ES-I3 (cell line): Measurements from ENCODE around the gene ASTN1.

Experiments used
- H3K36me3 ChIP-seq: 2 replicates; pipeline ENCODE4 v1.6.1; 2013; ENCODE audit warnings: mild to moderate bottlenecking, low read length, control low read depth, moderate library complexity; ENCODE audit not compliant: insufficient read depth
- H3K4me1 ChIP-seq: 2 replicates; pipeline ENCODE4 v1.6.1; 2013; ENCODE audit warnings: mild to moderate bottlenecking, control low read depth, low read length; ENCODE audit not compliant: insufficient read depth
- H3K9ac ChIP-seq: 2 replicates; pipeline ENCODE4 v1.6.1; 2013; ENCODE audit warnings: low read depth, mild to moderate bottlenecking, low read length, moderate library complexity
- H3K9me3 ChIP-seq: 2 replicates; pipeline ENCODE4 v1.6.1; 2013; ENCODE audit warnings: mild to moderate bottlenecking, low read length, moderate library complexity; ENCODE audit not compliant: control insufficient read depth, insufficient read depth

The ASTN1 gene

GRCh38 chr1:176993587-176993986 lies 170.9 kb downstream of the ASTN1 start:
- Histone ChIP-seq H3K36me3 (no peaks in the 10 kb centered on the region), H3K9ac (no peak overlapping the region), H3K9me3 (no peaks in the 10 kb centered on the region), H3K4me1 (0 out of 2 replicates have a peak, but pooled peaks cover 6% of the 10 kb centered on the region)

- no peaks in the 10 kb centered on the region for H3K9me3 ChIP-seq
Measured at GRCh38 chr1:176989754-176990153, 174.8 kb downstream of the ASTN1 start.

GRCh38 chr1:176989023-176989422 lies 175.5 kb downstream of the ASTN1 start:
- Histone ChIP-seq H3K4me1 (no peaks in the 10 kb centered on the region), H3K36me3 (no peaks in the 10 kb centered on the region), H3K9me3 (no peaks in the 10 kb centered on the region), H3K9ac (no peak overlapping the region)

More at GRCh38 chr1:176989754-176990153, 174.8 kb downstream of the ASTN1 start:
- H3K36me3 ChIP-seq: no peaks in the 10 kb centered on the region
- H3K4me1 ChIP-seq: no peaks in the 10 kb centered on the region
- no peak overlapping the region for H3K9ac ChIP-seq

- no peak overlapping the region for H3K9ac ChIP-seq
- no peaks in the 10 kb centered on the region for H3K9me3 ChIP-seq
- no peaks in the 10 kb centered on the region for H3K4me1 ChIP-seq
- H3K36me3 ChIP-seq: no peaks in the 10 kb centered on the region
Measured at GRCh38 chr1:176987016-176987415, 177.5 kb downstream of the ASTN1 start.

- H3K36me3 ChIP-seq: no peaks in the 10 kb centered on the region
- H3K9me3 ChIP-seq: no peaks in the 10 kb centered on the region
- H3K4me1 ChIP-seq: no peaks in the 10 kb centered on the region
- H3K9ac ChIP-seq: no peak overlapping the region
Measured at GRCh38 chr1:176983731-176984130, 180.8 kb downstream of the ASTN1 start.

GRCh38 chr1:176976771-176977170 lies 187.7 kb downstream of the ASTN1 start:
- no peaks in the 10 kb centered on the region for H3K4me1 ChIP-seq
- H3K36me3 ChIP-seq: no peaks in the 10 kb centered on the region
- H3K9ac ChIP-seq: no peak overlapping the region
- H3K9me3 ChIP-seq: no peaks in the 10 kb centered on the region

GRCh38 chr1:176976225-176976624 lies 188.3 kb downstream of the ASTN1 start:
- Histone ChIP-seq H3K4me1 (no peaks in the 10 kb centered on the region), H3K36me3 (no peaks in the 10 kb centered on the region), H3K9ac (no peak overlapping the region), H3K9me3 (no peaks in the 10 kb centered on the region)

- H3K9me3 ChIP-seq: no peaks in the 10 kb centered on the region
- H3K9ac ChIP-seq: no peak overlapping the region
- H3K36me3 ChIP-seq: no peaks in the 10 kb centered on the region
- no peaks in the 10 kb centered on the region; the same call in 1 of the 2 replicates for H3K4me1 ChIP-seq
Measured at GRCh38 chr1:176964687-176965086, 199.8 kb downstream of the ASTN1 start.

GRCh38 chr1:176963181-176963580 lies 201.3 kb downstream of the ASTN1 start:
- no peaks in the 10 kb centered on the region for H3K4me1 ChIP-seq
- no peaks in the 10 kb centered on the region for H3K36me3 ChIP-seq
- no peaks in the 10 kb centered on the region for H3K9me3 ChIP-seq
- H3K9ac ChIP-seq: no peak overlapping the region

- peaks cover 2% of the 10 kb centered on the region; the same call in 1 of the 2 replicates for H3K4me1 ChIP-seq
- no peak overlapping the region for H3K9ac ChIP-seq
- no peaks in the 10 kb centered on the region for H3K36me3 ChIP-seq
- H3K9me3 ChIP-seq: no peaks in the 10 kb centered on the region
Measured at GRCh38 chr1:176961678-176962077, 202.8 kb downstream of the ASTN1 start.

GRCh38 chr1:176959191-176959820 lies 205.2 kb downstream of the ASTN1 start:
- H3K4me1 ChIP-seq: peaks cover 2% of the 10 kb centered on the region; the same call in 1 of the 2 replicates
- H3K9ac ChIP-seq: no peak overlapping the region
- no peaks in the 10 kb centered on the region for H3K36me3 ChIP-seq
- H3K9me3 ChIP-seq: no peaks in the 10 kb centered on the region

- no peaks in the 10 kb centered on the region for H3K36me3 ChIP-seq
- peaks cover 2% of the 10 kb centered on the region; the same call in 1 of the 2 replicates for H3K4me1 ChIP-seq
- H3K9ac ChIP-seq: no peak overlapping the region
- H3K9me3 ChIP-seq: no peaks in the 10 kb centered on the region
Measured at GRCh38 chr1:176957603-176958002, 206.9 kb downstream of the ASTN1 start.

GRCh38 chr1:176954242-176954641 lies 210.3 kb downstream of the ASTN1 start:
- no peak overlapping the region for H3K9ac ChIP-seq
- H3K36me3 ChIP-seq: no peaks in the 10 kb centered on the region
- H3K4me1 ChIP-seq: peaks cover 8% of the 10 kb centered on the region
- H3K9me3 ChIP-seq: no peaks in the 10 kb centered on the region

- Histone ChIP-seq H3K9me3 (no peaks in the 10 kb centered on the region), H3K36me3 (no peaks in the 10 kb centered on the region), H3K9ac (no peak overlapping the region), H3K4me1 (peaks cover 6% of the 10 kb centered on the region; the same call in 1 of the 2 replicates)
Measured at GRCh38 chr1:176950736-176951324, 213.7 kb downstream of the ASTN1 start.

GRCh38 chr1:176949033-176949662 lies 215.4 kb downstream of the ASTN1 start:
- H3K36me3 ChIP-seq: no peaks in the 10 kb centered on the region
- H3K4me1 ChIP-seq: peaks cover 6% of the 10 kb centered on the region; the same call in 1 of the 2 replicates
- H3K9ac ChIP-seq: no peak overlapping the region
- H3K9me3 ChIP-seq: no peaks in the 10 kb centered on the region
